IMR-90 (cell line): Measurements from ENCODE around the gene CXCL8.

Source experiments
- CHD1 ChIP-seq: IDR thresholded peaks from 2 replicates; pipeline ENCODE4 v1.6.1; 2012; ENCODE audit warnings: low read depth, low read length, improper control_type of control experiment
- POLR2A ChIP-seq: IDR thresholded peaks from 2 replicates; pipeline ENCODE4 v1.6.1; 2012; ENCODE audit warnings: mild to moderate bottlenecking, low read depth, low read length
- RAD21 ChIP-seq: IDR thresholded peaks from 2 replicates; pipeline ENCODE4 v1.6.1; 2012; ENCODE audit warnings: low read length, improper control_type of control experiment
- RFX5 ChIP-seq: IDR thresholded peaks from 2 replicates; pipeline ENCODE4 v1.8.0; 2012; ENCODE audit warnings: low read depth, mild to moderate bottlenecking, low read length, moderate library complexity
- SMC3 ChIP-seq: fragments of 150-350 bp; IDR thresholded peaks from 2 replicates; pipeline ENCODE4 v1.6.1; 2016; ENCODE audit warnings: low read depth, mild to moderate bottlenecking, antibody characterized with exemption, low read length, moderate library complexity
- TF ChIP-seq, protein P1 (sequence below): conservative IDR thresholded peaks from 2 replicates; pipeline ENCODE4 v1.5.1; 2012; ENCODE audit warnings: mild to moderate bottlenecking, low read depth, low read length, improper control_type of control experiment
- TF ChIP-seq, protein P2 (sequence below): fragments of 150-350 bp; IDR thresholded peaks from 2 replicates; pipeline ENCODE4 v1.6.1; 2016; ENCODE audit warnings: low read depth, mild to moderate bottlenecking, low read length, moderate library complexity, borderline replicate concordance

GRCh38 chr4:73754934-73755333 is 14.6 kb downstream of the CXCL8 start:
- no peak for TF ChIP-seq POLR2A
- TF ChIP-seq, protein P1, sequence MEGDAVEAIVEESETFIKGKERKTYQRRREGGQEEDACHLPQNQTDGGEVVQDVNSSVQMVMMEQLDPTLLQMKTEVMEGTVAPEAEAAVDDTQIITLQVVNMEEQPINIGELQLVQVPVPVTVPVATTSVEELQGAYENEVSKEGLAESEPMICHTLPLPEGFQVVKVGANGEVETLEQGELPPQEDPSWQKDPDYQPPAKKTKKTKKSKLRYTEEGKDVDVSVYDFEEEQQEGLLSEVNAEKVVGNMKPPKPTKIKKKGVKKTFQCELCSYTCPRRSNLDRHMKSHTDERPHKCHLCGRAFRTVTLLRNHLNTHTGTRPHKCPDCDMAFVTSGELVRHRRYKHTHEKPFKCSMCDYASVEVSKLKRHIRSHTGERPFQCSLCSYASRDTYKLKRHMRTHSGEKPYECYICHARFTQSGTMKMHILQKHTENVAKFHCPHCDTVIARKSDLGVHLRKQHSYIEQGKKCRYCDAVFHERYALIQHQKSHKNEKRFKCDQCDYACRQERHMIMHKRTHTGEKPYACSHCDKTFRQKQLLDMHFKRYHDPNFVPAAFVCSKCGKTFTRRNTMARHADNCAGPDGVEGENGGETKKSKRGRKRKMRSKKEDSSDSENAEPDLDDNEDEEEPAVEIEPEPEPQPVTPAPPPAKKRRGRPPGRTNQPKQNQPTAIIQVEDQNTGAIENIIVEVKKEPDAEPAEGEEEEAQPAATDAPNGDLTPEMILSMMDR, result no peak
- TF ChIP-seq, protein P2, sequence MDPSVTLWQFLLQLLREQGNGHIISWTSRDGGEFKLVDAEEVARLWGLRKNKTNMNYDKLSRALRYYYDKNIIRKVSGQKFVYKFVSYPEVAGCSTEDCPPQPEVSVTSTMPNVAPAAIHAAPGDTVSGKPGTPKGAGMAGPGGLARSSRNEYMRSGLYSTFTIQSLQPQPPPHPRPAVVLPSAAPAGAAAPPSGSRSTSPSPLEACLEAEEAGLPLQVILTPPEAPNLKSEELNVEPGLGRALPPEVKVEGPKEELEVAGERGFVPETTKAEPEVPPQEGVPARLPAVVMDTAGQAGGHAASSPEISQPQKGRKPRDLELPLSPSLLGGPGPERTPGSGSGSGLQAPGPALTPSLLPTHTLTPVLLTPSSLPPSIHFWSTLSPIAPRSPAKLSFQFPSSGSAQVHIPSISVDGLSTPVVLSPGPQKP, result no peak
- TF ChIP-seq RAD21, result no peak
- TF ChIP-seq CHD1, result no peak
- TF ChIP-seq SMC3, result no peak
- no peak for TF ChIP-seq RFX5
